SK-N-SH treated with all-trans-retinoic acid at 6 μM for 48 hours (cell line): Measurements from ENCODE around the gene MYO1A.

Source experiments
- ATAC-seq: fragments of 200-7000 bp; cut with Tn5 transposase; 3 replicates; pipeline ENCODE4 v1.9.1; 2020; ENCODE audit warnings: mild to moderate bottlenecking, moderate library complexity
- ARNTL ChIP-seq: fragments of 450-650 bp; formaldehyde crosslinking; IDR thresholded peaks from 2 replicates; pipeline ENCODE4 v1.5.0; 2020; ENCODE audit warnings: low read depth, mild to moderate bottlenecking, moderate library complexity, borderline replicate concordance
- CREB5 ChIP-seq: fragments of 250-450 bp; sonication (Bioruptor Pico); IDR thresholded peaks from 2 replicates; pipeline ENCODE4 v1.5.1; 2020; ENCODE audit warnings: low read depth, mild to moderate bottlenecking, moderate library complexity
- CSDC2 ChIP-seq: fragments of 250-450 bp; sonication (Bioruptor Pico); IDR thresholded peaks from 2 replicates; pipeline ENCODE4 v1.5.0; 2020; ENCODE audit warnings: mild to moderate bottlenecking, moderate library complexity
- CSRNP3 ChIP-seq: fragments of 250-450 bp; sonication (Bioruptor Pico); IDR thresholded peaks from 2 replicates; pipeline ENCODE4 v1.5.1; 2021; ENCODE audit warnings: mild to moderate bottlenecking, moderate library complexity
- ESRRG ChIP-seq: fragments of 250-450 bp; sonication (Bioruptor Pico); IDR thresholded peaks from 2 replicates; pipeline ENCODE4 v1.6.1; 2021; ENCODE audit warnings: mild to moderate bottlenecking
- GLIS3 ChIP-seq: fragments of 250-450 bp; sonication (Bioruptor Pico); IDR thresholded peaks from 2 replicates; pipeline ENCODE4 v1.5.0; 2020; ENCODE audit warnings: mild to moderate bottlenecking, moderate library complexity
- ISL1 ChIP-seq: fragments of 250-450 bp; sonication (Bioruptor Pico); IDR thresholded peaks from 2 replicates; pipeline ENCODE4 v2.1.2; 2022; ENCODE audit warnings: mild to moderate bottlenecking, moderate library complexity
- OSR1 ChIP-seq: fragments of 250-450 bp; sonication (Bioruptor Pico); IDR thresholded peaks from 2 replicates; pipeline ENCODE4 v1.8.0; 2022; ENCODE audit warnings: moderate library complexity, mild to moderate bottlenecking, inconsistent platforms
- POU6F1 ChIP-seq: fragments of 250-450 bp; sonication (Bioruptor Pico); IDR thresholded peaks from 2 replicates; pipeline ENCODE4 v1.8.0; 2021; ENCODE audit warnings: low read depth, mild to moderate bottlenecking, moderate library complexity, borderline replicate concordance
- PPARA ChIP-seq: fragments of 250-450 bp; sonication (Bioruptor Pico); IDR thresholded peaks from 2 replicates; pipeline ENCODE4 v1.5.0; 2020; ENCODE audit warnings: mild to moderate bottlenecking, borderline replicate concordance
- RARB ChIP-seq: fragments of 250-450 bp; sonication (Bioruptor Pico); IDR thresholded peaks from 2 replicates; pipeline ENCODE4 v1.8.0; 2021; ENCODE audit warnings: mild to moderate bottlenecking, moderate library complexity
- SNAI2 ChIP-seq: fragments of 250-450 bp; sonication (Bioruptor Pico); IDR thresholded peaks from 2 replicates; pipeline ENCODE4 v1.5.0; 2020; ENCODE audit warnings: mild to moderate bottlenecking, moderate library complexity
- TCF4 ChIP-seq: fragments of 250-450 bp; sonication (Bioruptor Pico); IDR thresholded peaks from 2 replicates; pipeline ENCODE4 v1.8.0; 2021; ENCODE audit warnings: mild to moderate bottlenecking, moderate library complexity, borderline replicate concordance
- TOX ChIP-seq: fragments of 250-450 bp; sonication (Bioruptor Pico); IDR thresholded peaks from 2 replicates; pipeline ENCODE4 v1.8.0; 2021; ENCODE audit warnings: mild to moderate bottlenecking, moderate library complexity, borderline replicate concordance
- TSHZ2 ChIP-seq: fragments of 250-450 bp; sonication (Bioruptor Pico); IDR thresholded peaks from 2 replicates; pipeline ENCODE4 v1.5.0; 2020; ENCODE audit warnings: mild to moderate bottlenecking, moderate library complexity
- ZC3H10 ChIP-seq: fragments of 250-450 bp; sonication (Bioruptor Pico); IDR thresholded peaks from 2 replicates; pipeline ENCODE4 v1.5.1; 2021; ENCODE audit warnings: mild to moderate bottlenecking, moderate library complexity
- ZFP30 ChIP-seq: fragments of 450-650 bp; formaldehyde crosslinking; IDR thresholded peaks from 2 replicates; pipeline ENCODE4 v1.5.0; 2022; ENCODE audit warnings: mild to moderate bottlenecking, moderate library complexity
- ZNF565 ChIP-seq: fragments of 450-650 bp; formaldehyde crosslinking; conservative IDR thresholded peaks from 2 replicates; pipeline ENCODE4 v1.5.0; 2020; ENCODE audit warnings: low read depth, mild to moderate bottlenecking, moderate library complexity
- ZNF70 ChIP-seq: fragments of 450-650 bp; formaldehyde crosslinking; IDR thresholded peaks from 2 replicates; pipeline ENCODE4 v1.5.0; 2020; ENCODE audit warnings: mild to moderate bottlenecking, moderate library complexity
- ZNF8 ChIP-seq: fragments of 450-650 bp; formaldehyde crosslinking; IDR thresholded peaks from 2 replicates; pipeline ENCODE4 v1.5.0; 2020; ENCODE audit warnings: mild to moderate bottlenecking, moderate library complexity
- TF ChIP-seq, protein P1 (sequence below): fragments of 250-450 bp; sonication (Bioruptor Pico); IDR thresholded peaks from 2 replicates; pipeline ENCODE4 v1.8.0; 2020; ENCODE audit warnings: mild to moderate bottlenecking, moderate library complexity, borderline replicate concordance

MYO1A gene

GRCh38 chr12:57066245-57066644, 16.3 kb upstream of the MYO1A start:
- no peak for ATAC-seq
- no peak for TF ChIP-seq TSHZ2 (CRISPR knock-in tag)
- TF ChIP-seq ISL1 (CRISPR knock-in tag): no peak
- no peak for TF ChIP-seq RARB (CRISPR knock-in tag)
- no peak for TF ChIP-seq CREB5
- TF ChIP-seq GLIS3 (CRISPR knock-in tag): no peak
- no peak for TF ChIP-seq PPARA (CRISPR knock-in tag)
- TF ChIP-seq OSR1: no peak
- no peak for TF ChIP-seq ESRRG (CRISPR knock-in tag)
- no peak for TF ChIP-seq ZNF70 (CRISPR knock-in tag)
- no peak for TF ChIP-seq CSRNP3
- TF ChIP-seq, protein P1, sequence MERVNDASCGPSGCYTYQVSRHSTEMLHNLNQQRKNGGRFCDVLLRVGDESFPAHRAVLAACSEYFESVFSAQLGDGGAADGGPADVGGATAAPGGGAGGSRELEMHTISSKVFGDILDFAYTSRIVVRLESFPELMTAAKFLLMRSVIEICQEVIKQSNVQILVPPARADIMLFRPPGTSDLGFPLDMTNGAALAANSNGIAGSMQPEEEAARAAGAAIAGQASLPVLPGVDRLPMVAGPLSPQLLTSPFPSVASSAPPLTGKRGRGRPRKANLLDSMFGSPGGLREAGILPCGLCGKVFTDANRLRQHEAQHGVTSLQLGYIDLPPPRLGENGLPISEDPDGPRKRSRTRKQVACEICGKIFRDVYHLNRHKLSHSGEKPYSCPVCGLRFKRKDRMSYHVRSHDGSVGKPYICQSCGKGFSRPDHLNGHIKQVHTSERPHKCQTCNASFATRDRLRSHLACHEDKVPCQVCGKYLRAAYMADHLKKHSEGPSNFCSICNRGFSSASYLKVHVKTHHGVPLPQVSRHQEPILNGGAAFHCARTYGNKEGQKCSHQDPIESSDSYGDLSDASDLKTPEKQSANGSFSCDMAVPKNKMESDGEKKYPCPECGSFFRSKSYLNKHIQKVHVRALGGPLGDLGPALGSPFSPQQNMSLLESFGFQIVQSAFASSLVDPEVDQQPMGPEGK (CRISPR knock-in tag): no peak
- TF ChIP-seq TOX (CRISPR knock-in tag): no peak
- TF ChIP-seq POU6F1 (CRISPR knock-in tag): no peak
- no peak for TF ChIP-seq TCF4
- no peak for TF ChIP-seq ZC3H10
- TF ChIP-seq SNAI2 (CRISPR knock-in tag): no peak
- TF ChIP-seq ZNF8 (CRISPR knock-in tag): no peak

- no peak for ATAC-seq
- TF ChIP-seq CSDC2 (CRISPR knock-in tag) (no peak), OSR1 (no peak), ZNF8 (CRISPR knock-in tag) (no peak), SNAI2 (CRISPR knock-in tag) (no peak), TOX (CRISPR knock-in tag) (no peak), ZNF565 (no peak), GLIS3 (CRISPR knock-in tag) (no peak), TSHZ2 (CRISPR knock-in tag) (no peak), CSRNP3 (no peak), ZFP30 (CRISPR knock-in tag) (no peak), ARNTL (CRISPR knock-in tag) (no peak)
- TF ChIP-seq, all 23 proteins: peak for 0
Measured at GRCh38 chr12:57063991-57064685, 14.2 kb upstream of the MYO1A start.
